ENCODE results near the gene STRIP1.

DNA sequence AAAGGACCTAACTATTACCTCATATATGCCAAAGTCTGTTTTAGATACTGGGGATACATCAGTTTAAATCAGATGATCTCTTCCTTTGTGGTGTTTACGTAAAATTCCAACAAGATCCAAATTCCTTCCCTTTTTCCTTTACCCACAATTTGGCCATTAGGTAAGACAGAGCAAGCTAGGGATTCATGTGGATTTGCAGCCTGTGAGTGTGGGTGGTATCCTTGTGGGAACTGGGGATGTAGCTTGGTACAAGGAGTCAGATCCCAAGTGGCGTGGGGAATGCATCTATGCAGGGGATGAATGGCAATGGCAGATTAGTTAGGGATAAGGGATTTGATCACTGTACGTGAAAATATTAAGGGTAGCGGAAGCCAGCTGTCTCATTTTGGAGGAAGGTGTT lies 9.8 kb upstream of the STRIP1 start:
- TF ChIP-seq, protein P1, sequence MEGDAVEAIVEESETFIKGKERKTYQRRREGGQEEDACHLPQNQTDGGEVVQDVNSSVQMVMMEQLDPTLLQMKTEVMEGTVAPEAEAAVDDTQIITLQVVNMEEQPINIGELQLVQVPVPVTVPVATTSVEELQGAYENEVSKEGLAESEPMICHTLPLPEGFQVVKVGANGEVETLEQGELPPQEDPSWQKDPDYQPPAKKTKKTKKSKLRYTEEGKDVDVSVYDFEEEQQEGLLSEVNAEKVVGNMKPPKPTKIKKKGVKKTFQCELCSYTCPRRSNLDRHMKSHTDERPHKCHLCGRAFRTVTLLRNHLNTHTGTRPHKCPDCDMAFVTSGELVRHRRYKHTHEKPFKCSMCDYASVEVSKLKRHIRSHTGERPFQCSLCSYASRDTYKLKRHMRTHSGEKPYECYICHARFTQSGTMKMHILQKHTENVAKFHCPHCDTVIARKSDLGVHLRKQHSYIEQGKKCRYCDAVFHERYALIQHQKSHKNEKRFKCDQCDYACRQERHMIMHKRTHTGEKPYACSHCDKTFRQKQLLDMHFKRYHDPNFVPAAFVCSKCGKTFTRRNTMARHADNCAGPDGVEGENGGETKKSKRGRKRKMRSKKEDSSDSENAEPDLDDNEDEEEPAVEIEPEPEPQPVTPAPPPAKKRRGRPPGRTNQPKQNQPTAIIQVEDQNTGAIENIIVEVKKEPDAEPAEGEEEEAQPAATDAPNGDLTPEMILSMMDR (conservative IDR thresholded peaks at IDR 0.05 in 1 of 2, IDR thresholded peaks at IDR 0.05 in 1 of 2; ENCODE audit: low read depth in 1 of 2, low read length in 2 of 2): no peak
- no peak for TF ChIP-seq EZH2 (IDR thresholded peaks at IDR 0.05; ENCODE audit: low read length, missing control alignments)

Data from fibroblast of lung (primary cell).